Measurements from ENCODE around the gene CCDC51.
"Not testable (repeated sequence)": the region's sequence is repeated elsewhere in the genome, so short reads cannot be mapped to it uniquely, and the experiment has no call there.

Gene CCDC51, protein sequence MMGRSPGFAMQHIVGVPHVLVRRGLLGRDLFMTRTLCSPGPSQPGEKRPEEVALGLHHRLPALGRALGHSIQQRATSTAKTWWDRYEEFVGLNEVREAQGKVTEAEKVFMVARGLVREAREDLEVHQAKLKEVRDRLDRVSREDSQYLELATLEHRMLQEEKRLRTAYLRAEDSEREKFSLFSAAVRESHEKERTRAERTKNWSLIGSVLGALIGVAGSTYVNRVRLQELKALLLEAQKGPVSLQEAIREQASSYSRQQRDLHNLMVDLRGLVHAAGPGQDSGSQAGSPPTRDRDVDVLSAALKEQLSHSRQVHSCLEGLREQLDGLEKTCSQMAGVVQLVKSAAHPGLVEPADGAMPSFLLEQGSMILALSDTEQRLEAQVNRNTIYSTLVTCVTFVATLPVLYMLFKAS

DNA sequence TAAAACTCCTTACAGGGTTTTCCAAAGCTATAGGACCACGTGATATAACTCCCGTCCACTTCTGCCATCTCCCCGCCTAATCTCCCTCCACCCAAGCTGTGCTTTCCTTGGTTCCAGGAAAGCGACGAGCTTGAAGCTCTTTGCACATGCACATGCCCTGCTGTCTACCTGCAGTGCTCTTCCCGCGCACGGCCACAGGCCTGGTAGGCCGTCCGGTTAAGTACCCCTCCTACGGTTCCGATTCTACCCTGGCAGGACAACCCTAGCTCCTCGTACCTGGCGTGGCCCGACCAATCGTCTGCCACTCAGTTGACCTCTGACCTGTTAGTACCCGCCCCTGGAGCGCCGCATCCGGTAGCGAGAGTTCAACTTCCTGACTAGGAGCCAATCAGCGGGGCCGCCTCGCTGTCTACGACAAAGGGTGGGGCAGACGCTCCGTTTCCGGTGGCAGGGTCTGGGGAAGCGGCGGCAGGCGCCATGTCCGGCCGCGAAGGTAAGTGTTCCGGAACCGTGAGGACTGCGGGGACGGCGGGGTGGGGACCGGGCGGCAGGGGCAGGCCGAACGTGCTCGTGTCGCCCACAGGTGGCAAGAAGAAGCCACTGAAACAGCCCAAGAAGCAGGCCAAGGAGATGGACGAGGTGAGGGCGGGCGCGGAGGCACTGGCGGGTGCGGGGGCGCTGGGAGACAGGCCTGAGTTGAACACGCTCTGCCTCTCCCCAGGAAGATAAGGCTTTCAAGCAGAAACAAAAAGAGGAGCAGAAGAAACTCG lies at the start of gene CCDC51, which contains the start of gene TMA7:
TSS of gene CCDC51 (minus strand) at position 300 of the 770 bp plus-strand sequence. CDS start 4,991 bp downstream, outside the sequence.
TSS of gene TMA7 (plus strand) at position 438 of the 770 bp plus-strand sequence. CDS start at position 478, 40 bp downstream.
- peak; percentile 93 to 96 for DNase-seq (ENCODE audit: low read depth in 1 of 2, low spot score in 1 of 2)

DNA sequence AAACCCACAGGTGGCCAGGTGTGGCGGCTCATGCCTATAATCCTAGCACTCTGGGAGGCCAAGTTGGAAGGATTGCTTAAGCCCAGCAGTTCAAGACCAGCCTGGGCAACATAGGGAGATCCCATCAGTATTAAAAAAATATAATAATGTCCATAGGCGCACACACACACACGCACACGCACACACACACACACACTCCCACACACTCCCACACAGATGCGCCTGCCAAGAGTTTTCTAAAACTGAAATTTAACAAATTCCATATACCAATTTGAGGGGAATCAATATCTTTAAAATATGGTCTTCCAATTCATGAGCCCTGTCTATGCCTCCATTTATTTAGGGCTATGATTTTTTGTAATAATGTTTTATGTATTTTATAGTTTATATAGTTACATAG lies 47.0 kb upstream of the CCDC51 start:
- no peak for DNase-seq (ENCODE audit: low read depth in 1 of 2, low spot score in 1 of 2)

DNA sequence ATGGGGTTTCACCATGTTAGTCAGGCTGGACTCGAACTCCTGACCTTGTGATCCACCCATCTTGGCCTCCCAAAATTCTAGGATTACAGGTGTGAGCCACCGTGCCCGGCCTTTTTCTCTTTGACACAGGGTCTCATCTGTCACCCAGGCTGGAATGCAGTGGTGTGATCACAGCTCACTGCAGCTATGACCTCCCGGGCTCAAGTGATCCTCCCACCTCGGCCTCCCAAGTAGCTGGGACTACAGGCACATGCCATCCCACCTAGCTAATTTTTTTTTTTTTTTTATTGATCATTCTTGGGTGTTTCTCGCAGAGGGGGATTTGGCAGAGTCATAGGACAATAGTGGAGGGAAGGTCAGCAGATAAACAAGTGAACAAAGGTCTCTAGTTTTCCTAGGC lies 42.9 kb upstream of the CCDC51 start:
- DNase-seq (ENCODE audit: low read depth in 1 of 2, low spot score in 1 of 2), result not testable (repeated sequence)

DNA sequence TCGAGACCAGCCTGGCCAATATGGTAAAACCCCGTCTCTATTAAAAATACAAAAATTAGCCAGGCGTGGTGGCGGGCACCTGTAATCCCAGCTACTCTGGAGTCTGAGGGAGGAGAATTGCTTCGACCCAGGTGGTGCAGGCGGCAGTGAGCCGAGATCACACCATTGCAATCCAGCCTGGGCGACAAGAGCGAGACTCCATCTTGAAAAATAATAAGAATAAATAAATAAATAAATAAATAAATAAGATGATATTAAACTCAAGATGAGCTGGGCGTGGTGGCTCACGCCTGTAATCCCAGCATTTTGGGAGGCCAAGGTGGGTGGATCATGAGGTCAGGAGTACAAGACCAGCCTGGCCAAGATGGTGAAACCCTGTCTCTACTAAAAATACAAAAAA lies 41.0 kb upstream of the CCDC51 start:
- DNase-seq (ENCODE audit: low read depth in 1 of 2, low spot score in 1 of 2), result not testable (repeated sequence)

DNA sequence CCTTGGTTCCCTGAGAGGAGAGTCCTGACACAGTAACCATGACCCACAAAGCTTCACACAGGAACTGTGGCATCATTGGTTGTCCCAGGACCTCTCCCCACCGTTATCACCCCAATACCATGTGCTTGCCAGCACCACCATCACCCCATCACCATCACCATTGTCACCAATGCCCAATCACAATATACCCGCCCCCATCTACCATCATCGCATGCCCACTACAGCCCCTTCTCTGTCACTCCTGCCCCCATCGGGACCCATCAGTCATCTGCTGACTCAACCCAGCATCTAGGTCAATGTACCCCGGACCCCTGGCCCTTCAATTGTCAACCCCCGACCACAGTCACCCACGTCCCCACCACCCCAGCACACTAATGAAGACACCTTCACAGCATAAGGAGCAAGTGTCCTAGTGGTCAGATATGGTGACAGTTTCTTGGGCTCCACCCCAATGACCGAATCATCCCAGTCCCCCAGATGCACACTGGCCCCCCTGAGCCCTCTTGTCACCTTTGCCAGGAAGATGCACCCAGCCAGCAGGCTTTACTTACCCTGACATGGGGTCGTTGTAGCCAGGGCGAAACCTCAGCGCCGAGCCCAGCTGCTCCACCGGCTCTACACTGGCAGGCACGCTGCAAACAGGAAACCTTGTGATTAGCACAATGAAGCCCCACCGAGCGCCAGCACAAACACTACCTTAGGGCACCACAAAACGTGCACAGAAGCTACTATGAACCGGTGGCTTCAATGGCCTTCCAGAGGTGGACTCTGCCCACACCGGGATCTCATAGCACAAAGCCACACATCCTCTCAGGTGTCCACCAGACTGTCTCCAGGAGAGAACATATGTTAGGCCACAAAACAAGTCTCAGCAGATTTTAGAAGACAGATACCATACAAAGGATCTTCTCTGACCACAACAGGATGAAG lies 39.0 kb upstream of the CCDC51 start:
- DNase-seq (ENCODE audit: low read depth in 1 of 2, low spot score in 1 of 2), result peak in 1 of 2 donors; percentile 30

DNA sequence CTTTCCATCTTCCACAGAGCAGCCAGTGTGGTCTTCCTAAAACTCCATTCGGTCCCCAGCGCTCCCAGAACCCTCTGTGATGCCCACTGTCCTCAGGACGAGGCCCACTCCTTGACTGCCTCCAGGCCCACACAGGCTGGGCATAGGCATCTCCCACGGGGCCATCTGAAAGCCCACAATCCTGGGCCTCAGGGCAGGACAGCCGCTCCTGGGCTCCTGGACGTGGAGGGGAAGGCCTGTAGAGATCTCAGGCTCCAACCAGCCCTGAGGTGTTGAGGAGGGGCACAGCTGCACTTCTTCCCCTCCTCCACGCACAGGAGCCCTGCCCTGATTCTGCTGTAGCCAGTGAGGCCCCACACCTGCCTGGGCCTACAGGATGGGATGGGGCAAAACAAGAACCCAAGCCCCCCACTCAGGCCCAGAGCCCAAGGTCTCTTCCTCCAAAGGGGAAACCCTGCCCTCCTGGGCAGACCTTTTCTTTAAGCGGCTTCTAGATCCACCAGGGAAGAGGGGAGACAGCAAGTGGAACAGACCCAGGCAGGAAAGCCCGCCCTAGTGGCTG lies 38.1 kb upstream of the CCDC51 start:
- no peak for DNase-seq (ENCODE audit: low read depth in 1 of 2, low spot score in 1 of 2)

DNA sequence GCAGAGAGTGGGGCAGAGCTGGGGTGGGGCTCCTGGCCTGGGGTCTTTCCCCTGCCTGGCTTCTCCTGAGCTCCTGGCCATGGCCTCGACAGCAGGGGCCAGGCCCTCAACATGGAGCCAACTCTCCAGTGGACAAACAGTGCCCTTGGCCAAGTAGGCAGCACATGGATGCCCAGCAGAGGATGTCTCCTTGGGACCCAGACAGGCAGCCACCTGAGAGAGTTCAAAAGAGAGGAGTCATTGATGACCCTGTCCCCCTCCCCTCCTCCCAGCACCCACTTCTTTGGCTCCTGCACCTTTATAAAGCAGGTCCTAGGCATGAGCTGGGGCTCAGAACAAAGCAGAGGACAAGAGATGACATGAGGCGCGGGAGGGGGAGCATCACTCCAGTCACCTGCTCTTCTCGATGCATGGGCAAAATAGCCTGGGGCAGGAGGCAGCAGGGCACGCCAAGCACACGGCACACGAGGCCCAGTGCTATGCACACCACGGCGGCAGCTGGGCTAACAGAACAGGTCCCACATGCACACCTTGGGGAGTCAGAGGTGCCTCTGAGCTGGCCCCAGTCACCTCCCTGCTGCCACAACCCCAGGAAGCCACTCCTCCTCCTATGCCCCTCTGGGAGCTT lies 36.6 kb upstream of the CCDC51 start:
- DNase-seq (ENCODE audit: low read depth in 1 of 2, low spot score in 1 of 2), result no peak

DNA sequence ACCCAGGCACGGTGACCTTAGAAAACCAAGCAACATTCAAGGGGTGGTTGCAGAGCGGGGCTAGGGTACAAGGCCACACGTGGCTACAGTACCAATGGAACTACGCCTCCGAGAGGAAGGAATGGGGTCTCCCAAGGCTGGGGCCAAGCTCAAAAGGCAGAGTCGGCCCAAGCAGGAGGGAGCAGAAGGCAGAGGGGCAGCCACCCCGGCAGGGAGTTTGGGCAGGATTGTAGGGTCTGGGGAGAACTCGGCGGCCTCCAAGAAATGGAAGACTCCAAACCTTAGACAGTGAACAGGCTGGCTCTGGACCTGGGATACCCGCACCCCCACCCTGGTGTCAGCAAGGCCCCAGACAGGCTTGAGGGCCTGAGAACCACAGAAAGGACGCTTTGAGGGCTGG lies 35.3 kb upstream of the CCDC51 start:
- no peak for DNase-seq (ENCODE audit: low read depth in 1 of 2, low spot score in 1 of 2)

DNA sequence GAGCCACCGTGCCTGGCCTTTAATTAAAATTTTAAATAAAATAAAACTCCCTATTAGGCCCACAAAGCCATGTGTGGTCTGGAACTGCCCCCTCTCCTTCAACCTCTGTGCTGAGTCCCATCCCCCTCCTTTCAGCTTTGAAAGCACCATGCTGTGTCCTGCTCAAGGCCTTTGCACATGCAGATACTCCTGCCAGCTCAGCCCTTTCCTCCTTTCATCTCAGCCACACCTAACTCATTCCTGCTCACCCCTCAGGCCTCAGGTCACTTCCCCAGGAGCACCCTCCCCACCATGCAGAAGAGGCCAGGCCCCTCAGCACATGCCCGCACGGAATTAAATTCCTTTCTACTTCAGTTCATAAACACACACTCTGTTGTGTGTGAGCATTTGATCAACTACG lies 34.7 kb upstream of the CCDC51 start:
- no peak for DNase-seq (ENCODE audit: low read depth in 1 of 2, low spot score in 1 of 2)

DNA sequence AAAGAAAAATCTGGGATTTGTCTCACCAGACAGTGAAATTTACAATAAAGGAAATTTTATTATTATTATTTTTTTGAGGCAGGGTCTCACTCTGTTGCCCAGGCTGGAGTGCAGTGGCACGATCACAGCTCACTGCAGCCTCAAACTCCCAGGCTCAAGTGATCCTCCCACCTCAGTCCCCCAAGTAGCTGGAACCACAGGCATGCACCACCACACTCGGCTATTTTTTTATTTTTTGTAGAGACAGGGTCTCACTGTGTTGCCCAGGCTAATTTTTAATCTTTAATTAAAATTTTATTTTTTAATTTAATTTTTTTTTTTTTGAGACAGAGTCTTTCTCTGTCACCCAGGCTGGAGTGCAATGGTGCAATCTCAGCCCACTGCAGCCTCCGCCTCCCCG lies 34.1 kb upstream of the CCDC51 start:
- DNase-seq (ENCODE audit: low read depth in 1 of 2, low spot score in 1 of 2), result not testable (repeated sequence)

DNA sequence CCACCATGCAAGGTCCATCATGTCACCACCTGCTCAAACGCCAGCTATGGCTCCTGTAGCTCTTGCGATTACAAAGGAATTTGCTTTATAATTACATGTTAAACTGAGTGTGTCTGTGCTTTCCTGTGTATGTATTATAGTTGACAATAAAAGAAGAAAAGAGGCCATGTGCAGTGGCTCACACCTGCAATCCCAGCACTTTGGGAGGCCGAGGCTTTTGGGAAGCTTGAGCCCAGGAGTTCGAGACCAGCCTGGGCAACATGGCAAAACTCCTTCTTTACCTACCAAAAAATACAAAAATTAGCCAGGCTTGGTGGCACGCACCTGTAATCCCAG lies 33.7 kb upstream of the CCDC51 start:
- no peak for DNase-seq (ENCODE audit: low read depth in 1 of 2, low spot score in 1 of 2)

DNA sequence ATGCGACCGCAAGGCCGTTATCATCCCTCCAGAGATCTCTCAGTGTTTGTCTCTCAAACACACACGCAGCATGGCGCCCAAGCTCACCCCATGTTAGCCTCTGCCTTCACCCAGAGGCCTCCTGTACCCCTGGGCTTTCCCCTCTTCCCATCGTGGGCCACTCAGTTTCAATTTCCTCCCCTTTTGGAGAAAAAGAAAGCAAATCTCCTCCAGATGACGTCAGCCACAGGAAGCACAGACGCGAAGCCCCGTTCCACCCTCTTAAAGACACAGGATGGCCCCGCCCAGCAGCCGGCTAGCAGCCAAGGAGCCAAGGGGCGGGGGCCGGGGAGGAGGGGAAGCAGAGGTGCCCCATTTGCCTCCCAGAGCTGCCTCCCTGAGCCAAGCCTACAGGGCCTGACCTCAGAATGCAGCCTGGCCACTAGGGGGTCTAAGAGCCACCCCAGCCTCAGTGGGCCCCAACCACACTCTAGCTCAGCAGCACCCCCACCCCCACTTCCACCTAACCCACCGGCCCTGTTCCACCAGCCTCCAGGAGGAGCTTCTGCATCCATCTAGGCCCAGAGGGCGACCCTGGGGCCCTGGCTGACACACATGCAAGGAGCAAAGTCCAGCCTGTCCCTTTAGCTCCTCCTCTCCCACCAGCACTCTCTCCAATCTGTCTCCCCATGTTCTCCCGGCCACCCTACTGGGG lies 33.2 kb upstream of the CCDC51 start:
- DNase-seq (ENCODE audit: low read depth in 1 of 2, low spot score in 1 of 2), result peak; percentile 85 to 88

DNA sequence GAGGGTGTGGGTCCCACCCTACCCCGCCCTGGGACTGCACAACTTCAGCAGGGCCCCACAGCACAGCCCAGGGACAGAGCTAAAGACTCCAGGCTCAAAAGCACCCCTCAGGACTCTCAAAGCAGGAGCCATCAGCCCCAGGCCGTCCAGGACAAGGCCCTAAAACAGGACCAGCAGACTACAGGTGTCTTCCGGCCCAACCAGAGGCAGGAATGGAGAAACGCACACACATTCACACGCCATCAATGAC lies 32.7 kb upstream of the CCDC51 start:
- no peak for DNase-seq (ENCODE audit: low read depth in 1 of 2, low spot score in 1 of 2)

DNA sequence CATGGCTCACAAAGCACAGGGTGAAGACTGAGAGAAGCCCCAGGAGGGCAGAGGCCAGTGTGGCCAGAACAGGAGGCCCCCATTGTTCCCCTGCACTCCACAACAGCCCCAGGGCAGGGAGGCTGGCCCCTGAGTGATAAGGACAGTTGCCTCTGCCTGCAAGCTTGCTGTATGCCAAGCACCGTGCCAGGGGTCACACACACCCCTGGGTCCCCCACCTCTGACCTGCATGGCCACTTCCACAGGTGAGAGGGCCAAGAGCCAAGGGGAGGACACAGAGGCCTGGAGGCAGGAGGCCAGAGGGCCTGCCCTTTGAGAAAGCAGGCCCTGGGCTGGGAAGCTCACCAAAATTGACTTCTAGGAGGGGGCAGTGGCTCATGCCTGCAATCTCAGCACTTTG lies 30.4 kb upstream of the CCDC51 start:
- no peak for DNase-seq (ENCODE audit: low read depth in 1 of 2, low spot score in 1 of 2)

DNA sequence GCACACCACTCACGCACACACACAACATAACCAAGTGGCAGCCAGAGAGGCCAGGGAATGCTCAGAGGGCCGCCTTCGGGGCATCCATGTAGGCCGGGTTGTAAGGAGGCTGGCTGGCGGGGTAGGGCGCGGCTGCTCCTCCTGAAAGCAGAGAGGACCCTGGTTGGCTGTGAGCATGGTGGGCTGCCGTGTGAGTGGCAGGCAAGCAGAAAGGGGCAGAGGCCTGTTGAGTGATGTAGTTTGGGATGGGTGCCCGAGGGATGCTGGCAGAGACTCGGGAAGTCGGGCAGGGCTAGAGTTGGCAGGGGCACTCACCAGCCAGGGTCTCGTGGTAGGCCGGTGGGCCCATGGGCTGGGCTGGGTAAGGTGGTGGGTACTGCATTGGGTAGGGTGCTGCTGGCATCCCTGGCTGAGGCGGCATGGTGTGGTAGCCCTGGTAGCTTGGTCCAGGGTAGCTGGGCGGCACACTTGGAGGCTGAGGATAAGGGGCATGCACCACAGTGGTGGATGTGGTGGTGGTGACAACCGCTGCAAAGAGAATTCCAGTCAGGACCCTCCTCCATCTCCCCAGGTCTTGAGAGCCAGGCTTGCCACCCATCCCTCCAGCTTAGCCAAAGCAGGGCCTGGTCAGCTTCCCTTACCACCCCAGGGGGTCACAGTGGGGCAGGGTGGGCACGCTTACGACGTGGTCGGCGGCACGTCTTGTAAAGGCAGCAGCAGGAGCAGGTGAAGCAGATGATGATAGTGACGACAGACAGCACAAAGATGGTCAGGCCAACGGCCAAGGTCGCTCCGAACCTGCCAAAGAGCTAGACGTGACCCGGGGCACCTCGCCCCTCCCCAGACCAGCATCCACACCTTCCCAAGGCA lies 29.4 kb upstream of the CCDC51 start:
- DNase-seq (ENCODE audit: low read depth in 1 of 2, low spot score in 1 of 2), result no peak

DNA sequence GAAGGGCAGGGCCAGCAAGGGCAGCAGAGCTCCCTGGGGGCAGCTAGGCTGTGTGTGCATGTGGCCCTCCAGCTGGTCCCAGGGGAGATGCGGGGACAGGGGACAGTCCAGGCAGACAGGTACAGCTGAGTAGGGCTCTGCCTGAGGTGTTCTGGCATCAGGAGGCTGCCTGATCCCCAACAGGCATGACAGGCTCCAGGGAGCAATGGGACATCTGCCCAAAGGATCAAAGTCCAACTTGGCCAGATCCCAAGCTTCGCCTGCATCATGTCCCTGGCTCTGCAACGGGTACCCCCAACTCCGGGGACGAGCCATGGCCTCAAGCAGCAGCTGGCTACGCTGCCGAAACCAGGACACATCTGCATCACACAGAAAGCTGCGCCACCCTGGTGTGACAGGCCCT lies 28.4 kb upstream of the CCDC51 start:
- no peak for DNase-seq (ENCODE audit: low read depth in 1 of 2, low spot score in 1 of 2)

DNA sequence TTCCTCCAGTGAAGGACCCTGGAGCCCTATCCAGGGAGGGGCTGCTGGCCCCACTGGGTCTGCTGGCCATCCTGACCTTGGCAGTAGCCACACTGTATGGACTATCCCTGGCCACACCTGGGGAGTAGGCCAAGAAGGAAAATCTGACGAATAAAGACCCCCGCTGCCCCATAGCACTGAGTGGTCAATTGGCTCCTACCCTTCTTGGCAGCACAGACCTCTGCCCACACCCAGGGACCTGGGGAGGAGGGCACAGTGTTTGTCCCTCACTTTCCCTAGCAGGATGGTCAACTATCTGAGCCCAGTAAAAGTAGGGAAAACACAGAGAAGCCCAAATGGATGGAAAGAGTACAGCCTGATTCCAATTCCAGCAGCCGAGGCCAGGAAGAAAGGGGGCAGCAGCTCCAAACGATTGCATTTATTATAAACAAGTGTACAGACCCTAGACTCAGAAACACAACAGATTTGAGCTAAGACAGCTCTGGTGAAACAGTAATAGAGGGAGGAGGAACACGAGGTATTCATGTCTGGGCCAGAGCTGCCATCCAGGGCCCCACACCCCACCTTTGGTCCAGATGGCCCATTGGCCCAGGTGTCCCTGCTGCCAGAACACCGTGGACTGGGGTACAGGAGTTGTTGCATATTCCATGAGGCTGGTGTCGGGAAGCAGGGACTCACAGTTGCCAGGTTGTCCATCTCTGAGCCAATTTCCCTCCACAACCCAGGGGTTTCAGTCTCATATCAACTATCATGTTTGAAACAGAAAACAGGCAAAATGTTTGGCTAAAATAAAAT lies 27.8 kb upstream of the CCDC51 start:
- DNase-seq (ENCODE audit: low read depth in 1 of 2, low spot score in 1 of 2), result no peak

DNA sequence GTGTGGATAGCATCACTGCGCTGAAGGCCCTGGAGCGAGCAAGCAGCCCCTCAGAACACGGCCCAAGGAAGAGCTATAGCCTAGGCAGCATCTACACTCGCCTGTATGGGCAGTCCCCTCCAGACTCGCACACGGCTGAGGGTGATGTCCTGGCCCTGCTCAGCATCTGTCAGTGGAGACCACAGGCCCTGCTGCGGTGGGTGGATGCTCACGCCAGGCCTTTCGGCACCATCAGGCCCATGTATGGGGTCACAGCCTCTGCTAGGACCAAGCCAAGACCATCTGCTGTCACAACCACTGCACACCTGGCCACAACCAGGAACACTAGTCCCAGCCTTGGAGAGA lies 27.2 kb upstream of the CCDC51 start:
- no peak for DNase-seq (ENCODE audit: low read depth in 1 of 2, low spot score in 1 of 2)
